ENCODE measurements around the gene KLK11. TPM values are rescaled to one million over a fixed set of nuclear protein-coding genes. Genes with fewer than 3 reads are reported as not detected.

The KLK11 gene
- total RNA-seq, 1 experiment from 2014 or later = not detected

DNA sequence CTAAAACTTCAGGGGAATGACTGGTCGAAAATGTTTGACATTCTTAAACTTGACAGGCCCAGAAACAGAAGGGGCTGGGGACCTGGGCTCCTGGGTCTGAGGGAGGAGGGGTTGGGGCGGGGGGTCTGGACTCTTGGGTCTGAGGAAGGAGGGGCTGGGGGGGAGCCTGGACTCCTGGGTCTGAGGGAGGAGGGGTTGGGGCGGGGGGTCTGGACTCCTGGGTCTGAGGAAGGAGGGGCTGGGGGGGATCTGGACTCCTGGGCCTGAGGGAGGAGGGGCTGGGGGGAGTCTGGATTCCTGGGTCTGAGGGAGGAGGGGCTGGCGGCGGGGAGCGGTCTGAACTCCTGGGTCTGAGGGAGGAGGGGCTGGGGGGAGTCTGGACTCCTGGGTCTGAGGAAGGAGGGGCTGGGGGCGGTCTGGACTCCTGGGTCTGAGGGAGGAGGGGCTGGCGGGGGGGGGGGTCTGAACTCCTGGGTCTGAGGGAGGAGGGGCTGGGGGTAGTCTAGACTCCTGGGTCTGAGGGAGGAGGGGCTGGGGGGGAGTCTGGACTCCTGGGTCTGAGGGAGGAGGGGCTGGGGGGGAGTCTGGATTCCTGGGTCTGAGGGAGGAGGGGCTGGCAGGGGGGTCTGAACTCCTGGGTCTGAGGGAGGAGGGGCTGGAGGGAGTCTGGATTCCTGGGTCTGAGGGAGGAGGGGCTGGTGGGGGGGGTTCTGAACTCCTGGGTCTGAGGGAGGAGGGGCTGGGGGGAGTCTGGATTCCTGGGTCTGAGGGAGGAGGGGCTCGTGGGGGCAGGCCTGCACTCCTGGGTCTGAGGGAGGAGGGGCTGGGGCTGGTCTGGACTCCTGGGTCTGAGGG is 51.5 kb downstream of the KLK11 start:
- no peak for DNase-seq (ENCODE audit: low read depth)

DNA sequence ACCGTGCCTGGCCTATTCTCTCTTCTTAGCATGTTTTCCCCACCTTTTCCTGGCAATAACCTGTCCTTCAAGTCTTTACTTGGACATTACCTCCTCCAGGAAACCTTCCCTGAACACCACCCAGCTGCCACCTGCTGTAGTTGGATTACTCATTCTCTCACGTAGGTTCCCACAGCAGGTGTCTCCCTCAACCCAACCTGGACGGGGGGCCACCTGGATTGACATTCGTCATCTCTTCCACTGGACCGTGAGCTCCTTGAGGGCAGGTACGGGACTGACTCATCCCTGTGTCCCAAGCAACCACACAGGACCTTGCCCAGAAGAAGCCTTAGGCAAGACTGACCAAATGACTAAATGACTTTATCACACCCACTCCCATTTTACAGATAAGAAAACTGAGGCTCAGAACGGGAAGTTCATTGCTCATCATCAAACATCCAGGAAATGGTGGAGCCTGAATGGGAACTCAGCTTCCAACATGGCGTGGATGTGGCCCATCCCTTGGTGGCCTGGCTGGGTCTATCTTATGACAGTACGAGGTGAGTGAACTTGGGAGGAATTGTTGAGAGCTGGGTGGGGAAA is 53.5 kb downstream of the KLK11 start:
- DNase-seq (ENCODE audit: low read depth) = no peak

Other genes starting within 250 kb of the KLK11 start
- not detected in 2 replicates for gene ACP4, start 236.2 kb downstream of the KLK11 start, total RNA-seq (2014; rRNA removed; shearing (Covaris generic))
- gene KLK1, start 202.8 kb downstream of the KLK11 start, total RNA-seq (2014; rRNA removed; shearing (Covaris generic)) = not detected in 2 replicates
- gene KLK15, start 193.0 kb downstream of the KLK11 start, total RNA-seq (2014; rRNA removed; shearing (Covaris generic)) = not detected in 2 replicates
- gene KLK3, start 171.7 kb downstream of the KLK11 start, total RNA-seq (2014; rRNA removed; shearing (Covaris generic)) = not detected in 2 replicates
- not detected in 2 replicates for gene KLK2, start 153.2 kb downstream of the KLK11 start, total RNA-seq (2014; rRNA removed; shearing (Covaris generic))
- not detected in 2 replicates for gene KLK4, start 115.2 kb downstream of the KLK11 start, total RNA-seq (2014; rRNA removed; shearing (Covaris generic))
- not detected in 2 replicates for gene KLK5, start 73.6 kb downstream of the KLK11 start, total RNA-seq (2014; rRNA removed; shearing (Covaris generic))
- gene KLK6, start 57.0 kb downstream of the KLK11 start, total RNA-seq (2014; rRNA removed; shearing (Covaris generic)) = 0.20 TPM in 1 of 2 replicates, not detected in the other
- not detected in 2 replicates for gene KLK7, start 42.7 kb downstream of the KLK11 start, total RNA-seq (2014; rRNA removed; shearing (Covaris generic))
- not detected in 2 replicates for gene KLK8, start 25.0 kb downstream of the KLK11 start, total RNA-seq (2014; rRNA removed; shearing (Covaris generic))
- gene KLK10, start 6.9 kb downstream of the KLK11 start, total RNA-seq (2014; rRNA removed; shearing (Covaris generic)) = not detected in 2 replicates
- gene KLK12, start 8.4 kb upstream of the KLK11 start, total RNA-seq (2014; rRNA removed; shearing (Covaris generic)) = not detected in 2 replicates
- gene KLK13, start 38.5 kb upstream of the KLK11 start, total RNA-seq (2014; rRNA removed; shearing (Covaris generic)) = not detected in 2 replicates
- gene KLK14, start 56.3 kb upstream of the KLK11 start, total RNA-seq (2014; rRNA removed; shearing (Covaris generic)) = not detected in 2 replicates
- 26.5 and 32.3 TPM in 2 replicates for gene CTU1, start 81.8 kb upstream of the KLK11 start, total RNA-seq (2014; rRNA removed; shearing (Covaris generic))
- 0.67 and 1.4 TPM in 2 replicates for gene SIGLEC9, start 98.3 kb upstream of the KLK11 start, total RNA-seq (2014; rRNA removed; shearing (Covaris generic))
- gene SIGLEC7, start 115.7 kb upstream of the KLK11 start, total RNA-seq (2014; rRNA removed; shearing (Covaris generic)) = not detected in 2 replicates
- 52.3 and 53.7 TPM in 2 replicates for gene CD33, start 198.5 kb upstream of the KLK11 start, total RNA-seq (2014; rRNA removed; shearing (Covaris generic))
- not detected in 2 replicates for gene SIGLECL1, start 224.5 kb upstream of the KLK11 start, total RNA-seq (2014; rRNA removed; shearing (Covaris generic))

All from HT1080 (cell line).